K562 (cell line): ENCODE data around the gene PI4KA. TPM values are rescaled to one million over a fixed set of nuclear protein-coding genes. Genes with fewer than 3 reads are reported as not detected.

Experiments used
- ATF3 ChIP-seq, 2 experiments: fragments of 450-650 bp in 1 of 2; sonication (generic) in 1 of 2; formaldehyde crosslinking in 1 of 2; IDR thresholded peaks in 1 of 2; conservative IDR thresholded peaks in 1 of 2; 2 replicates each; pipeline versions ENCODE4 v1.6.1 to v1.8.1; 2016 to 2023; ENCODE audit warnings: mild to moderate bottlenecking in 2 of 2, moderate library complexity in 2 of 2, inconsistent platforms in 1 of 2, missing genetic modification reagents in 1 of 2
- BRCA1 ChIP-seq, 2 experiments: fragments of 450-650 bp in 1 of 2; sonication (generic) in 1 of 2; formaldehyde crosslinking in 1 of 2; IDR thresholded peaks; 2 replicates each; pipeline versions ENCODE4 v1.5.0 to v1.6.1; 2017 to 2020; ENCODE audit warnings: mild to moderate bottlenecking in 1 of 2, missing genetic modification reagents in 1 of 2
- DEAF1 ChIP-seq: fragments of 450-650 bp; formaldehyde crosslinking; IDR thresholded peaks from 2 replicates; pipeline ENCODE4 v1.4.0; 2020; ENCODE audit warnings: mild to moderate bottlenecking, moderate library complexity
- ELF4 ChIP-seq: fragments of 450-650 bp; formaldehyde crosslinking; IDR thresholded peaks from 2 replicates; pipeline ENCODE4 v1.4.0; 2022; ENCODE audit warnings: missing genetic modification characterization
- GABPB2 ChIP-seq: fragments of 250-450 bp; sonication (Bioruptor Pico); conservative IDR thresholded peaks from 2 replicates; pipeline ENCODE4 v1.5.1; 2021; ENCODE audit warnings: mild to moderate bottlenecking
- HNRNPLL ChIP-seq: fragments of 200-400 bp; formaldehyde crosslinking; IDR thresholded peaks from 2 replicates; pipeline ENCODE4 v1.6.1; 2017; ENCODE audit warnings: low read length, low read depth, mild to moderate bottlenecking; ENCODE audit not compliant: poor library complexity, severe bottlenecking
- MYC ChIP-seq, 2 experiments: fragments of 250-450 bp in 1 of 2; sonication (Bioruptor Pico) in 1 of 2; IDR thresholded peaks; 2 replicates each; pipeline versions ENCODE4 v1.5.1 to v1.6.1; 2012 to 2021; ENCODE audit warnings: low read depth in 2 of 2, borderline replicate concordance in 1 of 2, improper control_type of control experiment in 1 of 2, low read length in 1 of 2, mild to moderate bottlenecking in 1 of 2, moderate library complexity in 1 of 2
- STAT6 ChIP-seq: sonication (generic); formaldehyde crosslinking; IDR thresholded peaks from 2 replicates; pipeline ENCODE4 v1.8.1; 2023; ENCODE audit warnings: mild to moderate bottlenecking, missing genetic modification reagents
- TBL1XR1 ChIP-seq, 2 experiments: IDR thresholded peaks; 2 replicates each; pipeline ENCODE4 v1.6.1; 2012; ENCODE audit warnings: improper control_type of control experiment in 2 of 2, low read length in 2 of 2, mild to moderate bottlenecking in 1 of 2
- TRIM24 ChIP-seq, 2 experiments: fragments of 450-650 bp; IDR thresholded peaks; 2 replicates each; pipeline ENCODE4 v1.6.1; 2016
- ZBTB49 ChIP-seq: sonication (generic); formaldehyde crosslinking; IDR thresholded peaks from 2 replicates; pipeline ENCODE4 v1.8.0; 2022; ENCODE audit warnings: missing genetic modification reagents, mild to moderate bottlenecking, borderline replicate concordance
- ZNF253 ChIP-seq: fragments of 250-450 bp; sonication (Bioruptor Pico); conservative IDR thresholded peaks from 2 replicates; pipeline ENCODE4 v1.6.1; 2021; ENCODE audit warnings: mild to moderate bottlenecking
- ZNF398 ChIP-seq: fragments of 250-450 bp; sonication (Bioruptor Pico); IDR thresholded peaks from 2 replicates; pipeline ENCODE4 v1.8.0; 2021; ENCODE audit warnings: moderate library complexity, mild to moderate bottlenecking, inconsistent platforms
- ZNF668 ChIP-seq: fragments of 250-450 bp; sonication (Bioruptor Pico); IDR thresholded peaks from 2 replicates; pipeline ENCODE4 v1.8.0; 2022; ENCODE audit warnings: mild to moderate bottlenecking, inconsistent platforms
- polyA plus RNA-seq, 8 experiments: library from polyadenylated mRNA; depleted of rRNA in 4 of 8; stranded (reverse) in 5 of 8; unstranded in 3 of 8; fragments of >200 nt; fragmentation: Nextera tagmentation in 2 of 8; fragmentation: Illumina TruSeq in 1 of 8; extraction: Ambion mirVana in 2 of 8; extraction: Trizol in 1 of 8; gene quantifications; 2 replicates each; pipeline versions ENCODE4 v1.2.1 to v1.2.3, GENCODE V29; 2011 to 2014; ENCODE audit warnings: inconsistent platforms in 1 of 8, missing spikeins in 1 of 8
- total RNA-seq, 7 experiments: library from RNA; depleted of rRNA in 6 of 7; stranded (reverse); fragments of >200 nt in 6 of 7; fragmentation: Illumina TruSeq in 2 of 7; extraction: Trizol in 2 of 7; gene quantifications; 2 replicates each; pipeline versions ENCODE4 v1.2.1 to v1.2.3, GENCODE V29; 2011 to 2021; ENCODE audit warnings: low replicate concordance in 1 of 7

PI4KA gene
- total and polyA plus RNA-seq, 9 of the 15 experiments (the other 6 are each of a cell fraction or from before 2014, with no cell fraction given), result 7.3 to 187 (median 84.7) TPM

- TF ChIP-seq GABPB2 (CRISPR knock-in tag) (peak; percentile 71; the same call in 1 of the 2 replicates), TRIM24 (IDR thresholded peaks at IDR 0.05) (no peak), ZBTB49 (0 out of 2 replicates have a peak, but pooled peaks have one; percentile 35), ZNF253 (0 out of 2 replicates have a peak, but pooled peaks have one; percentile 56), TBL1XR1 (IDR thresholded peaks at IDR 0.05; ENCODE audit: low read length in 2 of 2) (no peak), ZNF668 (CRISPR knock-in tag) (no peak), DEAF1 (CRISPR knock-in tag) (no peak), ELF4 (CRISPR knock-in tag) (no peak), ATF3 (IDR thresholded peaks at IDR 0.05) (no peak), ATF3 (CRISPR knock-in tag; conservative IDR thresholded peaks at IDR 0.05) (0 out of 2 replicates have a peak, but pooled peaks have one; percentile 17), BRCA1 (IDR thresholded peaks at IDR 0.05) (no peak), BRCA1 (CRISPR knock-in tag; IDR thresholded peaks at IDR 0.05) (no peak; the same call in 1 of the 2 replicates), HNRNPLL (no peak), ZNF398 (CRISPR knock-in tag) (no peak), MYC (IDR thresholded peaks at IDR 0.05; ENCODE audit: low read depth, low read length) (no peak), MYC (CRISPR knock-in tag; IDR thresholded peaks at IDR 0.05; ENCODE audit: borderline replicate concordance, low read depth) (no peak; the same call in 1 of the 2 replicates), STAT6 (CRISPR knock-in tag) (peak; percentile 49; the same call in 1 of the 2 replicates)
Observed at GRCh38 chr22:20839837-20840645, 18.6 kb downstream of the PI4KA start (continued).
